Measurements from ENCODE around the gene NUDT6.

Gene NUDT6

GRCh38 chr4:122912810-122913575 is 9.4 kb downstream of the NUDT6 start:
- no peak for DNase-seq

GRCh38 chr4:122911588-122911987 is 10.8 kb downstream of the NUDT6 start:
- DNase-seq = no peak

- DNase-seq = no peak
Observed at GRCh38 chr4:122909683-122910082, 12.7 kb downstream of the NUDT6 start.

- DNase-seq = no peak
Observed at GRCh38 chr4:122908223-122908622, 14.2 kb downstream of the NUDT6 start.

GRCh38 chr4:122906859-122907305 is 15.5 kb downstream of the NUDT6 start:
- no peak for DNase-seq

- DNase-seq = no peak
Observed at GRCh38 chr4:122903766-122904288, 18.6 kb downstream of the NUDT6 start.

GRCh38 chr4:122901247-122902010 is 21.0 kb downstream of the NUDT6 start:
- DNase-seq = no peak

GRCh38 chr4:122900314-122900713 is 22.1 kb downstream of the NUDT6 start:
- no peak for DNase-seq

- DNase-seq = no peak
Observed at GRCh38 chr4:122899682-122900081, 22.7 kb downstream of the NUDT6 start.

- DNase-seq = no peak
Observed at GRCh38 chr4:122898370-122899150, 23.8 kb downstream of the NUDT6 start.

GRCh38 chr4:122896270-122896669 is 26.1 kb downstream of the NUDT6 start:
- DNase-seq = no peak

- no peak for DNase-seq
Observed at GRCh38 chr4:122895336-122895995, 26.9 kb downstream of the NUDT6 start.

GRCh38 chr4:122894827-122895226 is 27.6 kb downstream of the NUDT6 start:
- no peak for DNase-seq

GRCh38 chr4:122890147-122890795 is 32.1 kb downstream of the NUDT6 start:
- no peak for DNase-seq

GRCh38 chr4:122889726-122890125 is 32.7 kb downstream of the NUDT6 start:
- DNase-seq = no peak

GRCh38 chr4:122884499-122884898 is 37.9 kb downstream of the NUDT6 start:
- no peak for DNase-seq

- no peak for DNase-seq
Observed at GRCh38 chr4:122882857-122883735, 39.3 kb downstream of the NUDT6 start.

- no peak for DNase-seq
Observed at GRCh38 chr4:122879001-122879400, 43.4 kb downstream of the NUDT6 start.

GRCh38 chr4:122876456-122876855 is 45.9 kb downstream of the NUDT6 start:
- no peak for DNase-seq

- no peak for DNase-seq
Observed at GRCh38 chr4:122875949-122876348, 46.4 kb downstream of the NUDT6 start.

Measured in stimulated activated CD8-positive, alpha-beta memory T cell treated with anti-CD3 and anti-CD28 coated beads, Interleukin-4, amount 100 ng/mL, for 48 hours (primary cell).